HG02610 (cell line): Measurements from ENCODE around the gene UPP2.

Source experiments
- ATAC-seq: cut with Tn5 transposase; IDR thresholded peaks from one replicate; pipeline ENCODE4 v1.9.1; 2021; ENCODE audit warnings: mild to moderate bottlenecking, moderate library complexity; ENCODE audit not compliant: unreplicated experiment

The UPP2 gene

GRCh38 chr2:158135096-158135495 is 33.4 kb downstream of the UPP2 start:
- no peak for ATAC-seq

GRCh38 chr2:158138255-158138654 is 36.6 kb downstream of the UPP2 start:
- no peak for ATAC-seq

DNA sequence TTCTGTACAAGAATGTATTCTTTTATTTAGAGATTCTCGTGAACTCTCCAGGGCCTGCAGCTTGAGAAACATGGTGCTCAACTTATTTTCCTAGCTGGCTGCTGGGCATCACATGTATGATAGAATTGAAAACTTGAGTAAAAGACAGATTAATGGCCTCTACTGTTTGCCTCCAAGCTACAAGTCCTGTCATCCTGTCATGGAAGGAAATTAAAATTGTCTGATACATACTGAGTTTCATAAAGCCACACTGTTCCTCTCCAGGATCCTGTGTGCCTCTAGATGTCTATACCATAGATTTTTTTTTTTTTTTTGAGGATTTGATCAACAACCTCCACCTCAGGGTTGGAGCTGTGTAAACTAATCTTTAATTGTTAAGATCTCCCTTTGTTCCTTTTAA is 38.5 kb downstream of the UPP2 start:
- no peak for ATAC-seq

GRCh38 chr2:158142165-158142564 is 40.5 kb downstream of the UPP2 start:
- ATAC-seq: no peak

DNA sequence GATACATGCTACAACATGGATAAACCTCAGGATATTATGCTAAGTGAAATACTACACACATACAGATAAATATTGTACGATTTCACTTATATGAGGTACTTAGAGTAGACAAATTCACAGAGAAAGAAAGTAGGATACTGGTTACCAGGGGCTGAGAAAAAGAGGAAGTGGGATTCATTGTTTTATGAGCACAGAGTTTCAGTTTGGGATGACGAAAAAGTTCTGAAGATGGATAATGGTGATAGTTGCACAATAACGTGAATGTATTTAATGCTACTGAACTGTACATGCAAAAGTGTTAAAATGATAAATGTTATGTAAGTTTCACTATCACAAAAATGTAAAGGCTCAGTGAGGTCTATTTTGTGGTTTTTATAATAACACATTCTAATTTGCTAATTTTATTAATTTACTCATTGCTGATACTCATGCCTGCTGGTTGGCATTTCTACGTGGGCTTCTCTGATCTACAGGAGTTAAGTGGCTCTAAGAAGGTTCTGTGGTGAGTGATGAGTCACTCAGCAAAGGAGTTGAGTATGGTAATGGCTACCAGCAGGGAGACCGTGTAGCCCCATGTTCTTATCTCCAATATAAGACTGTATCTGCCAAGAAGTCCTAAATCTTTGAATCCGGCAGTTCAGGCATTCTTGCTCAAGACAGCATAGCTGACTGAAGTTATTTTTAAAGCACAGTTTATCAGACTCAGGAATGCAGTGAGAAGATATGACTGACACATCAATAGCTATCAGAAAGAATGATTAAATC is 41.1 kb downstream of the UPP2 start:
- ATAC-seq: no peak

DNA sequence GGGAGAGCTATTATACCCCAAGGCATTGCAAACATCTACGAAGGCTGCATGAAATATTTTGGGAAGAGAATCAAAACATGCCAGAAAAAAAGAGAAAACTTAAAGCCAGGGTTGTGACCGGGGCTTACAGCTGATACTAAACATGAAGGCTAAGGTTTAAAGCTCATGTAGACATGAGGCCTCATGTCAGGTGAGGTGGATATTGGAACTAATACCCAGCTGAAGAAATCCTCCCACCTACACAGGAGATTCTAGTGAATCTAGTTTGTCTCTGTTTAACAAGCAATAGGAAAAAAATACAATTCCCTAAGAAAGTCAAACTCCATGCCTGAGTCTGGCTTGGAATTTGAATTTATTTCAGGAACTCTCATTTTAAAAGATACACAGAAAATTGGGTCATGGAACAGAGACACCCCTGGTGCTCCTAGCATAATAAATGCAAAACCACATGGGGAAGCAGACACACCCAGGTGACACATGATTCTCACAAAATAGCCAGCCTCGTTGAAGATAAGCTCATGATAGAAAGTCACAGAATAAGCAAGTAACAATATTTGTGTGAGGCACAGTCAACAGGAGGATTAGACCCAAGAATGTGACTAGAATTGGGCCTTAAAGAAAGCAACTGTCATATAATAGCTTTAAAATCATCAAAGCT is 42.2 kb downstream of the UPP2 start:
- ATAC-seq: no peak

GRCh38 chr2:158144914-158145625 is 43.4 kb downstream of the UPP2 start:
- no peak for ATAC-seq

DNA sequence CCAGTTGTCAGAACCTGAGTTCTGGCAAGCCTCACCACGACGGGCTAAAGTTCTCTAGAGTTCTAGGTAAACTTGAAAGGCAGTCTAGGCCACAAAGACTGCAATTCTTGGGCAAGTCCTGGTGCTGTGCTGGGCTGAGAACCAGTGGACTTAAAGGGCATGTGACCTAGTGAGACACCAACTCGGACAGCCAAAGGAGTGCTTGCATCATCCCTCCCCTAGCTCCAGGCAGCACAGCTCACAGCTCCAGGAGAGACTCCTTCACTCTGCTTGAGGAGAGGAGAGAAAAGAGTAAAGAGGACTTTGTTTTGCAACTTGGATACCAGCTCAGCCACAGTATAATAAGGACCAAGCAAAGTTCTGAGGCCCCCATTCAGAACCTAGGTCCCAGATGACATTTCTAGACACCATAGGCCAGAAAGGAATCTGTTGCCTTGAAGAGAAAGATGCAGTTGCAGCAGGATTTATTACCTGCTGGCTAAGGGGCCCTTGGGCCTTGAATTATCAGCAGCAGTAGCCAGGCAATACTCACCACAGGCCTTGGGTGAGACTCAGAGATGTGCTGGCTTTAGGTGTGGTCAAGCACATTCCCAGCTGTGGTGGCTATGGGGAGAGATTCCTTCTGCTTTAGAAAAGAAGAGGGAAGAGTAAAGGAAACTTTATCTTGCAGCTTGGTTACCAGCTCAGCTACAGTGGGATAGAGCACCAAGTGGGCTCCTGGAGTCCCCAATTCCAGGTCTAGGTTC is 51.8 kb downstream of the UPP2 start:
- no peak for ATAC-seq

DNA sequence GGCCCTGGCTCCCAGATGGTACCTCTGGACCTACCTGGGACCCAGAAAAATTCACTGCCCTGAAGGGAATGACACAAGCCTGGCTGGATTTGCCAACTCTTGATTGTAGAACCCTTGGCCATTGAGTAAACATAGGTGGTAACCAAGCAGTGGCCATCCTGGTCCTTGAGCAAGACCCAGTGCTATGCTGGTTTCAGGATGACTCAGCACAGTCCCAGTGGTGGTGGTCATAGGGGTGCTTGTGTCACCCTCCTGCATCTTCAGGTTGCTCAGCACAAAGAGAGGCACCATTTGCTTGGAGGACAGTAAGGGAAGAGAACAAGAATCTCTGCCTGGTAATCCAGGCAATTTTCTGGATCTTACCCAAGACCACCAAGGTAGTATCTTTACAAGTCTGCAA is 52.9 kb downstream of the UPP2 start:
- ATAC-seq: no peak

- no peak for ATAC-seq
These were observed 71.0 kb downstream of the UPP2 start for GRCh38 chr2:158172719-158173118.

DNA sequence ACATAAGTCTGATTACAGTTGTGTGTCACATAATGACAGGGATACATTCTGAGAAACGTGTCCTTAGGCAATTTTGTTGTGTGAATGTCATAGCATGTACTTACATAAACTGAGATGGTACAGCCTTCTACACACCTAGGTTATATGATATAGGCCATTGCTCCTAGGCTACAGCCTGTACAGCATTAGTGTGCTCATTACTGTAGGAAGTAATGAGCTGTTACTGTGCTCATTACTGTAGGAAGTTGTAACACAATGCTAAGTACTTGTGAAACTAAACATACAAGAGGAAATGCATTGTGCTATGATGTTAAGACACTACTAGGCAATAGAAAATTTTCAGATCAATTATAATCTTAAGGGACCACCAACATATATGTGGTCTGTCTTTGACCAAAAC is 72.8 kb downstream of the UPP2 start:
- ATAC-seq: no peak

- ATAC-seq: no peak
These were observed 73.3 kb downstream of the UPP2 start for GRCh38 chr2:158174956-158175355.

DNA sequence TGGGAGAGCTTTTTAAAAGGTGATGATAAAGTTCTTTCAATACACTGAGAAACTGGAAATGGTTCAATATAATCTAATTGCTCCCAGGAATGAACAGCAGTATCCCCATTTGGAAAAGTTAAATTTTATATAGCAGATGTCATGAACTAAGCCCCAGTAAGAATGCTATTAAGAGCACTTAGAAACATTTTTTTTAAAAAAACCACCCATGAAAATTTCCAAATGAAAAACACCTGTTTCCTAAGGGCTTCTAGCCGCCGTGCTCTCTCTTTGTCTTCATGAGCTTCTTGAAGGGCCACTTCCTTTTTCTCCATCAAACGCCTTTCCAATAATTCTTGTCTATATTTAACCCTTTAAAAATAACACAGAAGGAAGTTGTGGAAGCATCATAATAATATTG is 77.0 kb downstream of the UPP2 start:
- no peak for ATAC-seq

- no peak for ATAC-seq
These were observed 78.0 kb downstream of the UPP2 start for GRCh38 chr2:158179660-158180059.

DNA sequence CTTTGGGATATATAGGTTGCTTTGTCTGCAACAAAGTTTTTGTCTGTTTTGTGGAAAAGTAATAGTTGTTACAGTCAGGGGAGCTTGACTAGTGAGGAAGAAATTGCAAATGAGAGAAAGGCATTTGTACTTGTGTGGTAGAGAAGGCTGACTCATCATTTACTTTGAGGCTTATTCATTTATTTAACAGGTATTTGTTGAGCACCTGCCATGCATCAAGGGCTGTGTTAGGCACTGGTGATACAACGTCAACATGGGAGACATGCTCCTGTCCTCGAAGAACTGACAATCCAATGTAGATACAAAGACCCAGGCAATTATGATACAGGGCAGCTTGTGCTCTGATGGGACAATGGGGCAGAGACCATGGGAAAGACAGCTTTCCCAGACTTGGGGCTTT is 79.5 kb downstream of the UPP2 start:
- no peak for ATAC-seq

DNA sequence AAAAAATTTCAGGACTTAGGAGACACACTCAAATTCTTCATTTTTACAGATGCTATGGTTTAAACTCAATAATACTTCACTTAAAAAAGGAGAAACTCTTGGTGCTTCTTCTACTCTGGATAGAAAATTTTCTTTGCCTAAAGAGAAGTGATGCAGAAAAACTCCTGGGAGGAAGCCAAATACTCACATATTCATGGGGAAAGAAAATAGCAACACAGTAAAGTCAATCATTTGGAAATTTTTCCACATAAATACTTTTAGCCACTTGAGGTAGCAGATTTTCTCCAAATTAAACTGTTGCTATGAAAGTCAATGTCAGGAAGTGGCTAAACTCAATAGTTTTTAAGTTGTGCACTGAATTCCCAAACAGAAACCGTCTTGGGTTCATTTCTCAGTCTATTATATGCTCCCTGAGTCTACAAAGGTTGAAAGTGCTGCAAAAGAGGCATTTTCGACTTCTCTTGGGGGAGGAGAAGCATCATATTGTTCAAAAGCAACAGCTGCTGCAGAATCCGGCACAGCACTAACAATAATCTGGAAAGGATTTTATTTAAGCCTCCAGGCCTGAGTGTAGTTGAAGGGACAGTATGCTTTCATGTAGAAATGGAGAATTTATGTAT is 81.1 kb downstream of the UPP2 start:
- no peak for ATAC-seq

GRCh38 chr2:158184001-158184400 is 82.3 kb downstream of the UPP2 start:
- ATAC-seq: no peak

DNA sequence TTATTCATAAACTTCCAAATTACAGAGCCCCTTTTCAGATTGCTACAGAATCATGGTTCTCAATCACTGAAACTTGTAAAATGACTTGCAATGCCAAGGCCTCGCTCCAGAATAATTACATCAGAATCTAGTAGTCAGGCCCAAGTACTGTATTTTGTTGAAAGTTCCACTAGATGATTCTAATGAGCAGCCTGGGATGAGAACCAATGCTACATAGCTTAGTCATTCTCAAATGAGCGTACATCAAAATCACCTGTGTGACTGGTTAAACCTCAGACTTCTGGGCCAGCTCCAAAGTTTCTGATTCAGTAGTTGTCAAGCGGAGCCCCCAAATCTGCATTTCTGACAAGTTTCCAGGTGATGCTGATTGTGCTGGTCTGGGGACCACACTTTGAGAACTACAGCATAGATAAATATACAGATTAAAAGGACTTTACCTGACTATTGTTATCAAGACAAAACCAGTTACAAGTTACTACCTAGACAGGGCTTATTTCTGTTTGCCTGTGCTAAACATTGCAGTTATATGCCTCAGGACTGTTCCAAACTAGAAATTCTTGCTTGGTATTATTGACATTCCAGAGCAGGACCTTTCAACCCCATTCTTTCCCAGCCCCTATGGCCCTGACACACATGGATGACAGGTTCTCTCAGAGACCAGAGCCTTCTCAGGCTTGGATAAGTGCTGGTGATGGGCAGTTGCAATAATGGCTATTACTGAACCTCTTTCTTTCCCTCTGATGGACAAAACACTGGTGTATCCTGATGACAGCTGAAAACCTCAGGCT is 83.1 kb downstream of the UPP2 start:
- no peak for ATAC-seq
